ENCODE measurements around the gene OGG1.

Gene OGG1

DNA sequence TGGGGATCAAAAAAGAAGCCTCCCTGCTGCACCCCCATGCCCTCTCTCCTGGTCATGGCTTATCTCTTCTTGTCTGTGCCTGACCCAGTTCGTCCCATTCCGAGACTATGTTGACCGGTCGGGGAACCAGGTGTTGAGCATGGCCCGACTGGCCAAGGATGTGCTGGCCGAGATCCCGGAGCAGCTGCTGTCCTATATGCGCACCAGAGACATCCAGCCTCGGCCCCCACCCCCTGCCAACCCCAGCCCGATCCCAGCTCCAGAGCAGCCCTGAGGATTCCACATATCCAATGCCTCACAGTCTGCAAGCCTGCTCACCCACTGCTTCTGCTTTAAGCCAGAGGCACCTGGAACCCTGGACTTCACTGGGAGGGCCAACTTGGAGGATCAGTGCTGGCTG, 20.3 kb upstream of the OGG1 start:
- no peak for DNase-seq

DNA sequence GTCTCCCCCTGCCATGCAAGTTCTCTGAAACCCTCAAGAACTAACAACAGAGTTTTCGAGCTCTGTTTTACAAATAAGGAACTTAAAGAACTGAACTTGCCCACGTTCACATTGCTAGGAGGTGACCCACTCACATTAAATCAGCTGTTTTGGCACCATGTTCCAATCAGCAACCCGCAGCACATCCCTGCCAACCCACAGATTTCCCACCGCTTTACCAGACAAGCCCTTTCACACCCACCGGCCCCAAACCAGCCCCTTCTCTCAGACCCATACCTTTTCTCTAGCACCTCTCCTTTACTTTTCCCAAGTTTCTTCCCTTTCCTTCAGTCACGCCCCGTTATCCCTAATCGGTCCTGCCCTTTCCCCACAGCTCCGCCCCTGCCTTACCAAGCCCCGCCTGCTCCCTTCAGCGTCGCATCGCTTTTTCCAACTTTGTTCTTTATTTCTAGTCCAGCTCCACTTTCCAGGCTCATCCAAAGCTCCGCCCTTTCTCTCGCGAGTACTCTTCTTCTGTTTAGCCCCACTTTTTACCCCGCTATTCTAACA, 19.0 kb upstream of the OGG1 start:
- DNase-seq = no peak

DNA sequence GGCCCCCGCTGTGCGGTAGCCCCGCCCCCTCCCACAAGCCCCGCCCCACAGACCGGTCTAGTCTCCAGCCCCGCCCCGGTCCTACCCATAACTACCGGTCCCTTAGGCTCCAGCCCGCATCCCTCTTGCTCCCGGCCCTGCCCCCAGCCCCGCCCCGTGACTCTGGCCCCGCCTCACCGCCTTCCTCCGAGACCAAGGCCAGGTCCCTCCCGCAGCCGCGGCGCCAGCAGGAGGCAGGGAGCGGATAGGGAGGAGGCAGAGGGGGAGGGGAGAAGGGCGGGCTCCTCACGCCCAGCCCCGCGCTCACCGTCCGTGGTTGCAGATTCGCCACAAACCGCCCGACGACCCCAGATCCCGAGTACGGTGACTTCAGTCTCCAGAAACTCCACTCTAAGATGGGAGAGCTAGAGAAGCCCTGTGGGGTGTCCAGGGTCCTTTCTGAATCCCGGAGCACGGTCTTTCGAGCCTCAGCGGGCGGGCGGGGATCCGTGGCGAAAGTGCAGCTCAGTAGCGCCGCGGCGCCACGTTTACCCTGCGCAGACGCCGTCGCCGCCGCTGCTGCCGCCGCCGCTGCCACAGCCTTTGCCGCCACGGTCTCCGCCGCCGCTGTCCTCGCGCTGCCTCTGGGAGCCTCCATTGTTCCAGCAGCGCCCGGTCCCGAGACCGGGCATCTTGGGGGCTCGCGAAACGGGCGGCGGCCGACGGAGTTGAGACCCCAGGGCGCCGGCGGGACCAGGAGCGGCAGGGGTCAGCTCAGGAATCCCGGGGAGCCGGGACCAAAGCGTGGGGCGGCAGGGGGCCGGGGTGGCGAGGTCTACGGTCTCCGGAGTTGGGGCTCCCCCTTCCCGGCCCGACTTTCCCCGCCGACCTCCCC, 18.3 kb upstream of the OGG1 start, which contains the start of gene BRPF1:
TSS of gene BRPF1 (plus strand) at position 530 of the 874 bp plus-strand sequence. CDS start 2,406 bp downstream, outside the sequence.
- peak; percentile 98 for DNase-seq

DNA sequence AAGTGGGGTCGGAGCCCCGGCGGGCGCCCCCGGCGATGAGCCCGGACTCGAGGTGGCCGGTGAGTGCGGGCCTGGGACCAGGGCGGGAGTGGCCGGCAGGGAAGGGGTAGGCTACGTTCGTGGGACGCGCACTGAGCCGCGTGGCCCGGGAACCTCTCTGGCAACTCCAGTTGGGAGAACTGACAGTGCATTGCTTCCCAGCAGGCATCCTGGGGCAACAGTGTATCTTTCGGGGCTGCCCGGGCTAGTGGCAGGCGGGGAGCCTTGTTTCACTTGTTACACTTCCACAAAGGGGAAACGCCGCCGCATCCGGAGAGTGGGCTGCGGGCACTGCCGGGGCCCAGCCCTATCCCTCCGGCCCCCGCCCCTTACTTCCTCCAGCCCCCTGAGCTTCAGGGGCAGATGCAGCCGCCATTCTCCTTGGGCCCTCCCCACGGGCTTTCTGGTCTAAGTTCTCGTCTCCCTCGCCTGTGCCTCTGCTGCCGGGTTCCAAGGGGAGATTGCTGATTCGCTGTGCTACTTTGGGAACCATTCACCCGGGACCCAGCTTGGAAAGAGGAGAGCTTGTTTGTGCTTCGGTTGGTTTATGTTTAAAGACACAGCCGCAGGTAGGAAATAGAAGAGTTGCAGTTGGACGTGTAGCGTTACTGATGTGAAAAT, 17.5 kb upstream of the OGG1 start:
- no peak for DNase-seq

DNA sequence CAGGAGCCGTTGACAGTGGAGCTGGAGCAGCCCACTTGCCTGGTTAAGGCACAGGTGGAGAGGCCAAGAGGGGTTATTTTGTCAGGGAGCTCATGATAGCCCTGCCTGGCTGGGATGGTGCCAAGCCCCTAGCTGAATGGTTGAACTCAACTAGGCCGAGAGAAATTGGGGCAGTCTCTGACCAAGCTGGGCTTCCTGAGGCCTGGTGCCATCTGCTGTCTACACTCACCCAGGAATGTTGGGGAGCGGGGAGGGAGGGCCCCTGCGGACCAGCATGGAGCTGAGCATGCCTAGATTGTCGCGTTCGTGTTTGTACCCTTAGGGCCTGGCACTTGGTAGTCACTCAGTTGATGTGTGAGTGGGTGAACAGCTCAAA, 17.0 kb upstream of the OGG1 start:
- no peak for DNase-seq

DNA sequence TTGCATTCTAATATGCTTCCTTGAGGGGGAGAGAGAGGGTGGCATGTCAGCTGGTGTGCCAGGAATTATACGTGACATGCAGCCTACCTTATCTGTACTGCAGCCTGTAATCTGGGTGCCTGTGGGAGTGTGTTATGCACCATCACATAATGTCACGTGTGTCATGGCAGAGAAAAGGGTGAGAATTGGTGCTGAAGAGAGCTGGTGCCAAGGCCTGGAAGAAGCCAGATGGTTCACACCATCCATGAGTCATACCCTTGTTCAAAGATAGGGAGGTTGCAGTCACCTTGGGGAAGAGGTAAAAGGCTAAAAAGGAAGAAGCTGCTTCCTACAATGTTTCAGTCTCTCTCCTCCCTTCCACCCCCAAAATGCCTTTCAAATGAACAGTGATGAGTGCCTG, 12.9 kb upstream of the OGG1 start:
- no peak for DNase-seq

DNA sequence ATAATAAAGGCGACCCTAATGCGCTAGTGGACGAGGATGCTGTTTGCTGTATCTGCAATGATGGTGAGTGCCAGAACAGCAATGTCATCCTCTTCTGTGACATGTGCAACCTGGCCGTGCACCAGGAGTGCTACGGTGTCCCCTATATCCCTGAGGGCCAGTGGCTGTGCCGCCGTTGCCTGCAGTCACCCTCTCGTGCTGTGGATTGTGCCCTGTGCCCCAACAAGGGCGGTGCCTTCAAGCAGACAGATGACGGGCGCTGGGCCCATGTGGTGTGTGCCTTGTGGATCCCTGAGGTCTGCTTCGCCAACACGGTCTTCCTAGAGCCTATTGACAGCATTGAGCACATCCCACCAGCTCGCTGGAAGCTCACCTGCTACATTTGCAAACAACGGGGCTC, 10.6 kb upstream of the OGG1 start:
- no peak for DNase-seq

DNA sequence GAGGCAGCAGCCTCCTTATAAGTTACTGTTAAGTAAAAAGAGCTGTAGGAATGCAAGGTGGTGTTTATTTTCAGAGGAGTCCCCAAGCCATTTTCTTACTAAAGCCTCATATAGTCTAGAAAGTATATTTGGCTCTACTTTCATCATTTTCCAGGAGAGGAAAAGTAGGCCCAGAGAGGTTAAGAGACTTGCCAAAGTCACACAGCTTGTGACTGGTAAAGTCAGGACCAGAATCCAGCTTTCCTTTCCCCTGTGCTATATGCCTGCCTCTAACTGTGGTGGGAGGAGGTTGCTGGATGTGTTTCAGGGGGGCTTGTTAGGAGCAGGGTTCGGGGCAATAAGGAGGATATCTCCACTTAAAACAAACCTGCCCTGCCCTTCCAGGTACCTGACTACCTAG, 7.2 kb upstream of the OGG1 start:
- no peak for DNase-seq

DNA sequence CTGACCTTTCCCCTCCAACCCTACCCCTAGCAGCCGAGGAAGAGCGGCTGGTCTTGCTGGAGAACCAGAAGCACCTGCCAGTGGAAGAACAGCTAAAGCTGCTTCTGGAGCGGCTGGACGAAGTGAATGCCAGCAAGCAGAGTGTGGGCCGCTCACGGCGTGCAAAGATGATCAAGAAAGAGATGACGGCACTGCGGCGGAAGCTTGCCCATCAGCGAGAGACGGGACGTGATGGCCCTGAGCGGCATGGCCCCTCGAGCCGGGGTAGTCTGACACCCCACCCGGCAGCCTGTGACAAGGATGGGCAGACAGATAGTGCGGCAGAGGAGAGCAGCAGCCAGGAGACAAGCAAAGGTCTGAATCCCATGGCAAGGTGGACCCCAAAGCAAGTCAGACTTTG, 6.2 kb upstream of the OGG1 start:
- no peak for DNase-seq

DNA sequence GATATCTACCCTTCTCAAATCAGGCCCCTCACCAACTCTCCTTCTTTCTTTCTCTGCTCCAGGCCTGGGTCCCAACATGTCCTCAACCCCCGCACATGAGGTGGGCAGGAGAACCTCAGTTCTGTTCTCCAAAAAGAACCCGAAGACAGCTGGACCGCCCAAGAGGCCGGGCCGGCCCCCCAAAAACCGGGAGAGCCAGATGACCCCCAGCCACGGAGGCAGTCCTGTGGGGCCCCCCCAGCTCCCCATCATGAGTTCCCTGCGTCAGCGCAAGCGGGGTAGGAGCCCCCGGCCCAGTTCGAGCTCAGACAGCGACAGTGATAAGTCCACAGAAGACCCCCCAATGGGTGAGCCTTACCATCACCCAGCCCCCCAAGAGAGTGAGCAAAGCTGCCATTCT, 5.6 kb upstream of the OGG1 start:
- DNase-seq = no peak

DNA sequence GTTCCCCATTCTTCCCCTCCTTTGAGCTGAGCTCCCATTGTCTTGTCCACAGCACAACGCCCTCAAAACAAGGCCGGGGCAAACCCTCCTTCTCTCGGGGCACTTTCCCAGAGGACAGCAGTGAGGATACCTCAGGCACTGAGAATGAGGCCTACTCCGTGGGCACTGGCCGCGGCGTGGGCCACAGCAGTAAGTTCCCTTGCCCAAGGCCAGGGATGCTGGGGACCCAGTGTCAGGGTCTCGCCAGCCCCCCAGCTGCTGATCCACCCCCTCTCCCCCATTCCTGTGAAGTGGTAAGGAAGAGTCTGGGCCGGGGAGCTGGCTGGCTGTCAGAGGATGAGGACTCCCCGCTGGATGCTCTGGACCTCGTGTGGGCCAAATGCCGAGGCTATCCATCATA, 4.2 kb upstream of the OGG1 start:
- DNase-seq = no peak

DNA sequence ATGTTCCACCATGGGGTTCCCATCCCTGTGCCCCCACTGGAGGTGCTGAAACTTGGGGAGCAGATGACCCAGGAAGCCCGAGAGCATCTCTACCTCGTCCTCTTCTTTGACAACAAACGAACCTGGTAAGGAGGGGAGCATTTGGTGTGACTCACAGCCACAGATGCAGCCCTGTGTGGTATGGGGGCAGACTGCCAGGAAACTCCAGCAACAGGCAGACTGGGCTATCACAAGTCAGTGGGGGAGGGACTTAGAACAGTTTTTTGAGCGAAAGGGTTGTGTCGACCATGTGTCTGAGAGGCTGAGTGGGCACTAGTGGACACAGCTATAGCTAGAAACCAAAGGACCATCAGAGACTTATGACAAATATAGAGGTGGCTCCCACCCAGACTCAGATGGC, 3.4 kb upstream of the OGG1 start:
- DNase-seq = no peak

DNA sequence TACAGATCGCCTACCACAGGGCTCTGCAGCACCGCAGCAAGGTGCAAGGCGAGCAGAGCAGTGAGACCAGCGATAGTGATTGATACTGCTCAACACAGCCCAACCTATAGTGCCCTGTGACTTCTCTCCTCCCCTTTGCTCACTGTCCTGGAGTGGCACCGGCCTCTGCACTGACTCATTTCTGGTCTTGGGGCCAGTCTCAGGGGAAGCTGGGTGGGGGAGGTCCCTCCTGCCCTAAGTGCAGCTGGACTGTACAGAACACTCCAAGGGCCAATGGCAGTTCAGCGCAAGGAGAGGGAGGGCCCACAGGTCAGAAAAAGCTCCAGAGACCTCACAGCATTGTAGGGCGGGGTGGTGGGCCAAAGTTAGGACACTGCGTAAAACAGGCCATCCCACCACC, 2.5 kb upstream of the OGG1 start:
- no peak for DNase-seq

DNA sequence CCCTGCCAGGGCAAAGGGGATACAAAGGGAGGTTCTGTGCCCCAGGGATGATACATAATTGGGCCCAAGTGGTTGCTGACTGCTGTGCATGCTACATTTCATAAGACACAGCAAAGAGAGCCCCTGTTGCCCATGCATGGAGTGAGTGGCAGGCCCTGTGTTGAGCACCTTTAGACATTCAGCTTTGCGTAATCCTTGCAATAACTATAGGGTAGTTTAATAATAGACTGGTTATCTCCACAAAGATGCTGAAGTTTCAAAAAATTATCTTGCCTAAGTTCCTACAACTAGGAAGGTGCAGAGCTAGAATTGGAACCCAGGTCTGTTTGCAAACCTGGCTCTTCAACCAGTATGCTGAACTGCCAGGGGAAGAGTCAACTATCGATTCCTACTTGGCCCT, 1.7 kb upstream of the OGG1 start:
- DNase-seq = no peak

DNA sequence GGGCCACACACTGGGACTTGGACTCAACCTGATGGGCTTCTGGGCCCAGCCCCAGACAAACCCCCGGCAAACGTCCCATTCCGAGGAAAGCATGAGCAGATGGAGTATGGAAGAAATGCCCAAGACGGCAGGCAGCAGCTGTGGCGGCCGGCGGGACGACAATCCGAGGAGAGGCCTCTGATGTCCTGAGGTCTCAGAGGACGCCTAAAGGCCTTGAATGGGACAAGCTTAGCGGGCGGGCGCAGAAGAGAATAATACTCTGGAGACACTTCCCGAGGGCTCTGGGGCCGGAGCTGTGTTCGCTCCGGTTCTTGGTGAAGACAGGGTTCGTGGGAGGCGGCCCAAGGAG, 482 bp upstream of the OGG1 start:
- no peak for DNase-seq

DNA sequence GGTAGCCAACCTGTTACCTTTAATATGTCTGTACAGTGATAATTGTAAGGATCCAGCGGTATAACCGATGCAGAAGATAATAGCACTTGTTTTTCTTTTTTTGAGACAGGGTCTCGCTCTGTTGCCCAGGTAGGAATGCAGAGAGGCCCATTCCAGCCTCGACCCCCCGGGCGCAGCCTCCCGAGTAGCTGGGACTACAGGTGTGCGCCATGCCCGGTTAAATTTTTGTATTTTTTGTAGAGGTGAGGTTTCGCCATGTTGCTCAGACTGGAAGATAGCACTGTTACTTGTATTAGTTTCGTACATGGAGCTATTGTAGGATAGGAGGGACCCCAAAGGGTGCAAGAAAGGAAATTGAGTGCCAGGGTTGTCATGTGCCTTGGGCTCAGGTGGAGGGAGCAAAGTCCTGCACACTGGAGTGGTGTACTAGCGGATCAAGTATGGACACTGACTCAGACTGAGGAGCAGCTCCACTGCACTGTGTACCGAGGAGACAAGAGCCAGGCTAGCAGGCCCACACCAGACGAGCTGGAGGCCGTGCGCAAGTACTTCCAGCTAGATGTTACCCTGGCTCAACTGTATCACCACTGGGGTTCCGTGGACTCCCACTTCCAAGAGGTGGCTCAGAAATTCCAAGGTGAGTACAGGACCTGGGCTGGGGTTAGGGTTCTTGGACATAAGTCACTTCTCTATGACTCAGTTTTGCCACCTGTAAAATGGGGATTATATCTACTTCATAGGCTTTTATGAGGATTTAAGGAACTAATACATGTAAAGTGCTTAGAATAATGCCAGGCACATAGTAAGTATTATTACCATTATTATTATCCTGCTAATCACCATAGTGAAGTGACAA, 1.0 kb downstream of the OGG1 start:
- DNase-seq = no peak

DNA sequence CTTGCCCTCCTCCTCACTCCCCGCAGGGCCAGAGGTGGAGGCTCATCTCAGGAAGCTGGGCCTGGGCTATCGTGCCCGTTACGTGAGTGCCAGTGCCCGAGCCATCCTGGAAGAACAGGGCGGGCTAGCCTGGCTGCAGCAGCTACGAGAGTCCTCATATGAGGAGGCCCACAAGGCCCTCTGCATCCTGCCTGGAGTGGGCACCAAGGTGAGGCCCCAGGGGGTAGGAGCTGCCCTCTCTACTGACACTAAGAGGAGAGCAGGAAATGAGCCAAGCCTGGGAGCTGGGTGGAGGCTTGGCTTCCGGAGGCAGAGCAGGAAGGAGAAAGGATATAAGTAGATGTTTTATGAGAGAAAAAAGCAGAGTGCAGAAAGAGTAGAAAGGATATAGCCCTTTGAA, 4.9 kb downstream of the OGG1 start:
- DNase-seq = no peak

DNA sequence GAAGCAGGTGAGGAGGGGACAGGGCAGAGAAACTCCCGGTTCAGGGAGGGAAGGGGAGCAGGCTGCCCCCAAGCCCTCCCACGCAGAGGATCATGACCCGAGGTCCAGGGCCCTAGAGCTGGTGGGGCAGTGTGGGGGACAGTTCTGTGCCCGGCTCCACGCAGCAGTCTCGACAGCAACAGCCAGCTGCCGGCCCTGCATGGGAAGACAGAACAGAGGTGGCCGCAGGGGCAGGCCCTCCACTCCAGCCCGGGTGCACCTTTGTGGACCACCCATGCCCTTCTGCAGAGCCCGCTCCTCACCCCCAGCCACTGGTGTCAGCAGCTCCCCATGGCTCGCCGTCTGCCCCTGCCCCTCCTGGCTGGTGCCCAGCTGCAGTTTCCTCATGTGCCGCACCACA, 7.7 kb downstream of the OGG1 start:
- no peak for DNase-seq

DNA sequence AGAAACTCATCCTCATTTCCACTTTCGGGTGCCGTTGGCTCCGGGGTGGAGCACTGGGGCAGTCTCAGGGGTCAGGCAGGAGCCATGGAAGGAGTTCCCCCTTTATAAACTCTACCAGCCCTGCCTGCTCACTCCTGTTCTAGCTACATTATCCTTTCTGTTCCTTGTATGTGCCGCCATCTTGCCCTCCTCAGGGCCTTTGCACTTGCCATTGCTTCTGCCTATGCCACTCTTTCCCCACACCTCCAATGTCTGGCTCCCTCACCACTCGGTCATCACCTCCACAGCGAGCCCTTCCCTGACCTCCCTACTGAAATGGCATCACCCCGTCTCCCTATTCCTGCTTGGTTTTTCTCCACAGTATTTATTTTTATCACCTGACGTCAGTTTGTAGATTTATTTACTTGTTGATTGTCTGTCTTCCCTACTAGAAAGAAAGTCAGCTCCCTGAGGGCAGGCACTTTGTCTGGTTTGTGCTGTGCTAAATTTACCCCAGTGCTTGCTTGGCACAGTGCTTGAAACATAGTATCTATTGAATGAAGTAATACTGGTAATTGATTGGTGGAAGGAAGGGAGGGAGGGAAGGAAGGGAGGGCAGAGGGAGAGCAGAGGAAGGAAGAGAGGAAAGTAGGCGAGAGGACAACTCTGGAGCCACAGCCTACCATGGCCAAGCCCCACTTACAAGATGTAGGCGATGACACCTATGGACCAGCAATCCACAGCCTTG, 11.2 kb downstream of the OGG1 start:
- DNase-seq = no peak

DNA sequence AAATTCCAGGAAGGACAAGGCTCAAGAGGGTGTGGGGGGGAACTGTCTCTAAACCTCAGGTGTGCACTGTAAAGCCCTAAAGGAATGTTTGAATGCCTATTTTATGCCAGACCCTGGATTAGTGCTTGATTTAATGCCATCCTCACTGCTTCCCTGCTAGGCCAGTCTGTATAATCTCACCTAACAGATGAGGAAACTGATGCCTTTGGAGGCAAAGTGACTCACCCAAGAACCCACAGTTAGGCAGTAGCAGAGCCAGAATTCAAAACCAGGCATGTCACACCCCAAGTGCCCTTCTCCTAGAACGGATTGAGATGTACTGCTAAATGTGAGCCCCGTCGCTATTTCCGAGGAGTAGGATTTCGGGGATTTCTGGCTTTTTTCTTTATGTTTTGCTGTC, 12.2 kb downstream of the OGG1 start:
- DNase-seq = no peak

DNA sequence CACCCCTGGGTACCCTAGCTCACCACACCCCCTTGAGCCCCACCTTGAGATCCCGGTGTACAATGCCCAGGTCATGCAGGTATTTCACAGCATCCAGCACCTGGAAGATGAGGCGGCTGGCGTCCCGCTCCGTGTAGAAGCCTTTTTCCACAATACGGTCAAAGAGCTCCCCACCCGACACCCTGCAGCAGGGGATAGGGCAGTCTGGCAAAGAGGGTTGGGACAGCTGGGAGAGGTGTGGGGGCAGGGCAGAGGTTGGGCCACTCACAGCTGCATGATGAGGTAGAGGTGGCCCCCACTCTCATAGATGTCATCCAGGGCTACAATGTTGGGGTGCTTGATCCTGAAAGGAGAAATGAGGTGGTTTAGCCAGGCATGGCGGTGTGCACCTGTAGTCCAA, 13.1 kb downstream of the OGG1 start:
- DNase-seq = no peak

DNA sequence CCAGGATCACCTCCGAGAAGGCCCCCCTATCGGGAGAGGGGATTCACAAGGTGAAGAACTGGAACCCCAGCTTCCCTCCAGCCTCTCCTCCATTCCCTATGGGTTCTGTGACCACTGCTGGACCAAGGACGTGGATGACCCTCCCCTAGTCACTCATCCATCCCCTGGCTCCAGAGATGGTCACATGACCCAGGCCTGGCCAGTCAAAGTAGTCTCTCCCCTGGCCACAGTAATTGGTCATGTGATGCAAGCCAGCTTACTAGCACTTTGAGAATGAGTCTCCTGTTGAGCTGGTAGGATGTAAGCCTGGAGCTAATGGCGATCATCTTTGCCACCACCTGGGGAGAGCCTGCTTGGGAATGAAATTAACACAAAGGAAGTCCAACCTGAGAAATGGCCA, 16.1 kb downstream of the OGG1 start:
- peak; percentile 25 for DNase-seq

DNA sequence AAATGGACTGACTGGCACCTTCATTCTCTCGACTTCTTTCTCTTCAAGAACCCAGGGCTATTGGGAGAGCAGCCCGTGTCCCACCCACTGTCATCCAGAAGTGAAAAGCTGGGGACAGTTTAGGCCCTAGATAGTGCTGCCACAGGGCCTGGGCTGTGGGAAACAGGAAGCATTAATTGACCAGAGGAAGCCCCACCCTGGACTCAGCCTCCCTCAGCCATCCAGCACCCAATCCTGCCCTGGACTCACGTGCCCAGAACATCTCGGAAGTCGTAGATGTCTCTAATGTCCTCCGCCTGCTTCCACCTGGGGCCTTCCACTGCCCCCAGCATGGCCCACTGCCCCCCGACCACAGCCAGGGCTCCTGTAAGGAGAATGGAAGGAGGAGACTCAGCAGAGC, 17.7 kb downstream of the OGG1 start:
- DNase-seq = no peak
